AG09319 (cell line): ENCODE measurements around the gene CEP89.

ENCODE experiments used
- DNase-seq: peaks from one replicate; pipeline ENCODE4 v3.0.0-alpha.2; 2010; ENCODE audit warnings: low read depth; ENCODE audit errors: extremely low read depth
- CTCF ChIP-seq: IDR thresholded peaks from 2 replicates; pipeline ENCODE4 v1.5.1; 2011; ENCODE audit warnings: low read depth, mild to moderate bottlenecking, inconsistent platforms, low read length, moderate library complexity

The CEP89 gene

DNA sequence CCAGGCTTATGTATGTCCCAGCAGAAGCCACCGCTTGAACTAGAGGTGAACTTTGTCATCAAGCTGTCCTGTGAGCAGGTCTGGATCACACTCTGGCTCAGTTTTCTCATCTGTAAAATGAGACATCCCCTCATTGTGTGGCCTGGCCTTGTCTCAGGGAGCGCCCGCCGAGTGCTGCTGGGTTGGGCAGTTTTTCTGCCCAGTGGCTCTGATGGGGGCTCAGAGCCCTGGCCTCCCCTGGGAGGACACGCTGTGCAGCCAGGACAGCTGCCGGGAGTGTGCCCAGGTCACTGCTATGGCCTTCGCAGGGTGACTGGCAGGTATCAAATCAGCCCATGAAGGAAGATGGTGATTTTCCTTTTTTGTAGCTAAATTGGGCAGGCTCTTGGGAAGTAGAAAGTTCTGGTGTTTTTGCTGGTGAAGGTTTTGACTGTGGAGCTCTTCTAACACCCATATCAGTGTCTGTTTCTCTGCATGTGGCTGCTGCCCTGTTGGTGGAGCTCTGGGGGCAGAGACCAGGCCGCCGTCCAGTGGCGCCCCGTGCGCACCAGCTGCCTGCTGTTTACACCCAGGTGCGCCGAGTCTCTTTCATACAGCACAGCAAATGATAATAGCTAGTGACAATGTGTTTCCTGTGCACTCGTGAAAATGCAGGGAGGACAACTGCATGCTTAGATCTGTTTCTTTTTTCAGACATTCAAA is 143.0 kb downstream of the CEP89 start:
- TF ChIP-seq CTCF, result no peak
- no peak for DNase-seq

DNA sequence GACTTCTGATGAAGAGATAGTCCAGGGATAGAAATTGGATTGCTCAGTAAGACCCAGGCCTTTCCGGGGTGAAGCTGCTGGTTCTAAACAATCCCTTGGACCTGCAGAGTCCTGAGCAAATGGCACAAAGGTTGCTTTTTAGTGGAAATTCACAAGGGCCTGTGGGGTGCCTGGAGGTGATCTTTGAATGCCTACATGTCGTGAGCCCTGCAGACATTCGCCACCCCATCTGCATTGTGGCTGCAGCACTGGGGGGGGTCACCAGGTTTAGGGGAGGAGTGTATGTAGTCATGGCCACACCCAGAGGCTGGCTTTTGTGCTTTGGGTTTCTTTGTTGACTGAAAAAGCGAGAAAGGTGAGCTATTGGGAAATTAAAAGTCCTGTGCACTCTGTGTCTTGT is 143.6 kb downstream of the CEP89 start:
- DNase-seq, result no peak

More for the DNA sequence above, 143.6 kb downstream of the CEP89 start:
- TF ChIP-seq CTCF, result no peak
